HTERT RPE-1 (cell line): Measurements from ENCODE around the gene LSM14B.
"Not testable (repeated sequence)": the region's sequence is repeated elsewhere in the genome, so short reads cannot be mapped to it uniquely, and the experiment has no call there.

Experiments
- in situ Hi-C: fragments of 300-500 bp; cut with MboI; formaldehyde crosslinking; loops from 4 replicates; pipeline ENCODE4 v1.14.3; 2020; ENCODE audit warnings: low sequenced_read_pairs

Gene LSM14B

GRCh38 chr20:62121776-62122653 is at the start of gene LSM14B:
TSS of gene LSM14B (plus strand) at chr20:62122475. CDS start at chr20:62122667, 192 bp downstream.
- in situ Hi-C loops, result no loop called here

DNA sequence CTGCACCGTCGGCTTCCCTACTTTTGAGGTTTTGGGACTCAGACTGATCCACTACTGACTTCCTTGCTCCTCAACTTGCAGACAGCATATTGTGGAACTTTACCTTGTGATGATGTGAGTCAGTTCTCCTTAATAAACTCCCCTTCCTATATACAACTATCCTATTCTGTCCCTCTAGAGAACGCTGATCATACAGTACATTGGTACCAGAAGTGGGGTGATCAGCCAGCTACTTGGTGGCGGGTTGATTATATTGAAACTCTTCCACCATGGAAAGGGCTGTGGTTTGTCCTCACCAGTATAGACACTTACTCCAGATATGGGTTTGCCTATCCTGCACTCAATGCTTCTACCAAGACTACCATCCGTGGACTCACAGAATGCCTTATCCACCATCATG is 49.0 kb upstream of the LSM14B start:
- in situ Hi-C loops, result no loop called here

DNA sequence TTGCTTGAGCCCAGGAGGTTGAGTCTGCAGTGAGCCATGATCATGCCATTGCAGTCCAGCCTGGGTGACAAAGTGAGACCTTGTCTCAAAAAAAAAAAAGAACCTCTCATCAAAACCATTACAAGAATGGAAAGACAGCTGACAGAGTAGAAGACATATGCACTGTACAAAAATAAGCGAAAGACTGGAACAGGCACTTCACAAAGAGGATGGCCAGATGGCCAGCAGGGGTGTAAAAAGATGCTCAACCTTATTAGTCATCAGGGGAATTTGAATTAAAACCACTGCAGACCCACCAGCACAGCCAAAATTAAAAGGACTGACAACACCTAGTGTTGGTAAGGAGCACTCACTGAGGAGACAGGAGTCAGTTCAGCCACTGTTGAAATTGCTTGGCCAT is 43.1 kb upstream of the LSM14B start:
- in situ Hi-C loops, result no loop called here

- in situ Hi-C loops, result no loop called here
Measured at GRCh38 chr20:62080249-62080990, 41.9 kb upstream of the LSM14B start.

DNA sequence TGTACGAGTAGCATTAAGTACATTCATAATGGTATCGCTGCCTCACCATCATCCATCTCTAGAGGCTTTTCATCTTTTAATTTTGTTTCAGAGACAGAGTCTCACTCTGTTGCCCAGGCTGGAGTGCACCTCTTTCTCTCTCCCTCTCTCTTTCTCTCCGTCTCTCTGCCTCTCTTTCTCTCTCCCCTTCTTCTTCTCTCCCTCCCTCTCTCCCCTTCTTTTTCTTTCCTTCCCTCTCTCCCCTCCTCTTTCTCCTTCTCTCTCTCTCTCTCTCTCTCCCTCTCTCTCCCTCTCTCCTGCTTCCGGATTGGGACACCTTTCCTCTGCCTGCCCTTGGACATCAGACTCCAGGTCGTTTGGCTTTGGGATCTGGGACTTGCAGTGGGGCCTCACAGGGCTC is 39.0 kb upstream of the LSM14B start:
- in situ Hi-C loops, result no loop called here

DNA sequence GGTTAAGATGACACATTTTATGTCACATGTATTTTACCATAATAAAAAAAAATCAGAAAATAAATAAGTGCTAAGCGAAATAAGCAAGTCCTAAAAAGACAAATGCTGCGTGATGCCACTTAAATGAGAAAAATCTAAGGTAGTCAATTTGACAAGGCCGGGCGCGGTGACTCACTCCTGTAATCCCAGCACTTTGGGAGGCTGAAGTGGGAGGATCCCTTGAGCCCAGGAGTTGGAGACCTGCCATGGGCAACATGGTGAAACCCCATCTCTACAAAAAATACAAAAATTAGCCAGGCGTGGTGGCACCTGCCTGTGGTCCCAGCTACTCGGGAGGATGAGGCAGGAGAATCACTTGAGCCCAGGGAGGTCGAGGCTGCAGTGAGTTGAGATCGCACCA is 38.1 kb upstream of the LSM14B start:
- in situ Hi-C loops, result not testable (repeated sequence)

GRCh38 chr20:62085206-62085605 is 37.1 kb upstream of the LSM14B start:
- in situ Hi-C loops, result no loop called here

DNA sequence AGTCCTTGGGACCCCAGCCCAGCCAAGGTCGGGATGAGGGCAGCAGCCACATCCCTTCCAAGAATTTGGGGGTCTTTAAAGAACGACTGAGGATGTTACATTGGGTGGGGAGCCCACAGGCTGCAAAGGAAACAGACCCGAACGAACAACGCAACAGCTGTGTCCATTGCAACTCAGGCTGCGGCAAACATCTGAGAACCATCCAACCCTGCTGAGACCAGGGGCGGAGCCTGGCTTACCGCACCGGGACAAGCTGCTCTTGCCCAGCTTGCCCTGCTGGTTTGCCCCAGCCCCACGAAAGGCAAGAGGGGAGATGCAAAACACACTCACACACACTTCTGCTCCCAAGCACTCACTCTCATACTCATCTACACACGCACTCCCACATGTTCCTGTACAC is 35.0 kb upstream of the LSM14B start:
- in situ Hi-C loops, result no loop called here

DNA sequence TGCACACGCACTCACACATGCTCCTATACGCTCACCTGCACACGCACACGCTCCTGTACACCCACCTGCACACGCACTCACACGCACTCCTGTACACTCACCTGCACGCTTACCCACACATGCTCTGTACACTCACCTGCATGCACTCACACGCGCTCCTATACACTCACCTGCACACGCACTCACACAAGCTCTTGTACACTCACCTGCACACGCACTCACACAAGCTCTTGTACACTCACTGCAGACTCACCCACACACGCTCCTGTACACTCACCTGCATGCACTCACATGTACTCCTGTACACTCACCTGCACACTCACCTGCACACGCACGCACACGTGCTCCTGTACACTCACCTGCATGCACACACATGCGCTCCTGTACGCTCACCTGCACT is 34.6 kb upstream of the LSM14B start:
- in situ Hi-C loops, result no loop called here

- in situ Hi-C loops, result no loop called here
Measured at GRCh38 chr20:62088258-62089127, 33.8 kb upstream of the LSM14B start.

DNA sequence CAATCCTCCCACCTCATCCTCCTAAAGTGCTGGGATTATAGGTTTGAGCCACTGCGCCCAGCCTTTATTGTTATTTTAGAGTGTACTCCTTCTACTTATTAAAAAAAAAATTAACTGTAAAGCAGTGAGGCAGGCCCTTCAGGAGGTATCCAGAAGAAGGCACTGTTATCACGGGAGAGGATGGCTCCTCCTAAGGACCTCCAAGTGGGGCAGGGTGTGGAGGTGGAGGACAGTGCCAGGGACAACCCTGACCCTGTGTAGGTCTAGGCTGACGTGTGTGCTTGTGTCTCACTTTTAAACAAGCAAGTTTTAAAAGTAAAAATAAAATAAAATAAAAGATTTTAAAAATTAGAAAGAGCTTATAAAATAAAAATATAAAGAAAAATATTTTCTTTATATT is 32.9 kb upstream of the LSM14B start:
- in situ Hi-C loops, result no loop called here

- in situ Hi-C loops, result no loop called here
Measured at GRCh38 chr20:62096421-62097380, 25.6 kb upstream of the LSM14B start.

DNA sequence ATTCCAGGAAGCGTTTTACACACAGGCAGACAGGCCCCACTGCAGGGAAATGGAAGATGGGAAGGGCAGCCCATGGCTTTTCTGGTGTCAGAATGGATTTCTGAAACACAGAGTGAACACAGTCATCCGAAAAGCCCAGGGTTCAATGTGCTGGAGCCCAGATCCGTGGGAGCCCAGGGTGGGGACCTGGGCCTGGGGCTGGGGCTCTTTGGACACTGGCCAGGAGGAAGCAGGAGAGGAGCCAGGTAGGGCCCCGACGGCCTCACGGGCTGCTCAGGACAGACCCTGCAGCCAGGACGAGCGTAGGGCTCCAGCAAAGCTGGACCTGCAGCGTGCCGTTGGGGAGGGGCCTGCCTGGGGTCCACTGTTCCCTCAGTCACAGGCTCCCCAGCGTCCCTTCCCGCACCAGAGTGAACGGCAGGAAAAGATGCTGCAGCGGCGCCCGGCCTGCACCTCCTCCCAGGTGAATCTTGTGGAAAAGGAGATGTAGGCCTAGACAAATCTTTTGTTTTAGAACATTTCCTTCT is 24.3 kb upstream of the LSM14B start:
- in situ Hi-C loops, result no loop called here

- in situ Hi-C loops, result no loop called here
Measured at GRCh38 chr20:62101078-62101477, 21.2 kb upstream of the LSM14B start.

- in situ Hi-C loops, result no loop called here
Measured at GRCh38 chr20:62103508-62104233, 18.6 kb upstream of the LSM14B start.

DNA sequence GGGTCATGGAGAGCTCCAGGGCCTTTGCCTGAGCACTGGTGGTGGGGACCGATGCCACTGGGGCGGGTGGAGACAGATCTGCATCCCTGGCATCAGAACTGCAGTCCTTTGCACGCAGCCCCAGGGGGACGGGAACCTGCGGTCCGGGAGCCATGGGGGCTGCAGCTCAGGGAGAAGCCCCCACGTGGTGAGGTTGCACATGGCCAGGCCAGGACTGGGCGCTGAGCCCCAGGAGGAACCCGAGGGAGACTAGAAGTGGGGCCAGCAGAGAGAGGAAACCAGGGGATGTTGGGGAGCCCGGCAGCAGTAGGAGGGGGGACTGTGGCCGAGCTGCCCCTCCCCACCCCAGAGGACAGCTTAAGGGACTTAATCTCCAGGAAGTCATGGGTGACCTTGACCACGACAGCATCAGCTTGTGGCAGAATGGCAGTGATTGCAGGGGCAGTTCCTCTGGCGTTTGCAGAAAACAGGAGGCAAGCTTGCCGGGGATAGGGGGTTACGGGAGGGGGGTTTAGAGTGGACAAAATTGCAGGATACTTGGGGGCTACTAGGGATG is 18.0 kb upstream of the LSM14B start:
- in situ Hi-C loops, result no loop called here

DNA sequence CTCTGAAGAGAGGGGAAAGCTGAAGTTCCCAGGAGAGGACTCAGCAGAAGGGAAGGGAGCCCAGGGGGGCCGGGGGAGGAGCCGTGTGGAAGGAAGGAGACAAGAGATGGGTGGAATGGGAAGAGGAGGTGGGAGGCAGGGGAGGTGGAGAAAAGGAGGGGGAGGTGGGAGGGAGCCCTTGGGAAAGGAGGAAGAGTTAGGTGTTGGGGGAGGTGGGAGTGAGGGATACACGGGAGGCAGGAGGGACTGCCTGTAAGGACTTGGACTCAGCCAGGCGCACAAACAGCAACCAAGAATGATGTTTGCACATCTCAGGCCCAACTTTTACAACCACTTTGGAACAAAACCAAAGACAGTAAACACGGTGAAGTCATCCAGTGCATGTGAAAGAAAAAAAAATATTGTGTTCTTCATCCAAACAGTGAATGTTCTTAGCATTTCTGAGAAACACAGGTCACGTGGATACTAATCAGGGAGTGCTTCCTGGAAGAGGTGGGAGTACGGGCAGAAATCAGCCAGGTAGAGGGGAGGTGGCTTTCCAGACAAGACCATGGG is 17.4 kb upstream of the LSM14B start:
- in situ Hi-C loops, result no loop called here

GRCh38 chr20:62105592-62105991 is 16.7 kb upstream of the LSM14B start:
- in situ Hi-C loops, result no loop called here

DNA sequence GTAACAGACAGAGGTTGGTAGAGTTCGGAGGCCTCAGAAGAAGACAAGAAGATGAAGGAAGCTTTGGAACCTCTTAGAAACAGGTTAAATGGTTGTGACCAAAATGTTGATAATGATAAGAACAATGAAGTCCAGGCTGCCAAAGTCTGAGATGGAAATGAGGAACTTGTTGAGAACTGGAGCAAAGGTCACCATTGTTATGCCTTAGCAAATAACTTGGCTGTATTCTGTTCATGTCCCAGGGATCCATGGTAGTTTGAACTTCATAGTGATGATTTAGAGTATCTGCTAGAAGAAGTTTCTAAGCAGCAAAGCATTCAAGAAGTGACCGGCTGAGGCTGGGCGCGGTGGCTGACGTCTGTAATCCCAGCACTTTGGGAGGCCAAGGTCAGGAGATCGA is 11.1 kb upstream of the LSM14B start:
- in situ Hi-C loops, result no loop called here
